ENCODE measurements around the gene REXO1.
"Not testable (repeated sequence)": the region's sequence is repeated elsewhere in the genome, so short reads cannot be mapped to it uniquely, and the experiment has no call there.

Gene REXO1

GRCh38 chr19:1813192-1814182, 34.8 kb downstream of the REXO1 start:
- DNase-seq = no peak

DNA sequence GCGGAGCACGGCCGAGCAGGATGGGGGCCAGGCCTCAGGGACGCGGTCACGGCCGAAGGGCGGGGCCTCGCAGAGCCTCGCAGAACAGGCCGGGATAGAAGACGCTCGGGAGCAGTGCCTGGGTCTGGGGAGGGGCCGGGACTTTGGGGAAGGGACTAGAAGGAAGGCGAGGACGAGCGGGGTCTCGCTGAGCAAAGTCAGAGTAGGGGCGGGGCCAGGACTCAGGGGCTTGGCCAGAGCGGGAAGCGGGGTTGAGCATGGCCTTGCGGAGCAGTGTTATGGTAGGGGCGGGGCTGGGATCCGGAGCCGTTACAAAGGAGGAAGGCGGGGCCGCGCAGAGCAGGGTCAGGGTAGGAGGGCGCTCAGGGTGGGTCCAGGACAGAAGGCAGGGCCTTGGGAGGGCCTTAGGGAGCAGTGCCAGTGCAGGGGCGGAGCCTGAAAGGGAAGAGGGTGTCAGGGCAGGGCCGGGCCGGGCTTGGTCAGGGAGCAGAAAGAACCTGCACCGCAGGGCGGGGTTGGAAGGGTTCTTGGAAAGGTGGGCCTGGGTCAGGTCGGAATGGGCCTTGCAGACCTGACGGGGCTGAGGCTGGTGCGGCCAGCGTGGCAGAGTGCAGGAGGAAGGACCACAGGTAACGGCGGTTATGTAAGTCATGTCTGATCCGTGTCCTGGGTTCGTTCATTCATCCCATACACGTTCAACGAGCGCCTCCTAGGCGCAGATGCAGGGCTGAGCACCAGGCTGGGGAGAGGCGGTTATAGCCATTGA, 35.7 kb downstream of the REXO1 start:
- peak; percentile 85 for DNase-seq

GRCh38 chr19:1811942-1812425, 36.3 kb downstream of the REXO1 start, which contains the start of gene ATP8B3:
Gene ATP8B3, minus strand, starts transcription at chr19:1812276. Its CDS starts 540 bp downstream, at chr19:1811736.
- no peak for DNase-seq

- peak; percentile 36 for DNase-seq
These were observed 36.8 kb downstream of the REXO1 start for GRCh38 chr19:1811472-1811894.

DNA sequence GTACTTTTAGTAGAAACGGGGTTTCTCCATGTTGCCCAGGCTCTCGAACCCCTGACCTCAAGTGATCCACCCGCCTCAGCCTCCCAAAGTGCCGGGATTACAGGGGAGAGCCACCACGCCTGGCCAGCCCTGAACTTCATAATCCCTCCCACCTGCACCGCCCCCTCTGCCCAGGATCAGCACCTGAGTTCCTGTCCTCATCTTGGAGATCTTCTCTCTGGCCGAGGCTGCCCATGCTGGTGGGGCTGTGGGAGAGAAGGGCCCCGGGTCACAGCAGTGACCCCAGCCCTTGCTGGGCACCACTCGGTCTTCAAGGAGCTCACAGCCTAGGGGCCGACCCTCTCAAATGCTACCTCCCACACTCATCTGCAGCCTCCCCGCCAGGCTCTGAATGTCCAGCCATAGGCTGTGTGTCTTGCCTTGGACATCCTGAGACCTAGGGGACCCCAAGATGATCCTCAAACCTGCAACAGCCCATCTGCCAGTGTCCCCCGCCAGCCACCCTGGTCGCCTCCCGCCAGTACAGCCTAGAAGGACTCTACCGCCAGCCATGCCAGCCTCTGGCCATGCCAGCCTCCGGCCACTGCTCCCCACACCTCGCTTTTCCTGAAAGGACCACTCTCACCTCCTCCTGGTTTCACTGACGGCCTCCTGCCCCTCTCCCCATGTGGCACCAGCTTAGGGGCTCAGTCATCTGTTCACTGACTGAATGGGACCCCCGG, 37.7 kb downstream of the REXO1 start:
- no peak for DNase-seq

DNA sequence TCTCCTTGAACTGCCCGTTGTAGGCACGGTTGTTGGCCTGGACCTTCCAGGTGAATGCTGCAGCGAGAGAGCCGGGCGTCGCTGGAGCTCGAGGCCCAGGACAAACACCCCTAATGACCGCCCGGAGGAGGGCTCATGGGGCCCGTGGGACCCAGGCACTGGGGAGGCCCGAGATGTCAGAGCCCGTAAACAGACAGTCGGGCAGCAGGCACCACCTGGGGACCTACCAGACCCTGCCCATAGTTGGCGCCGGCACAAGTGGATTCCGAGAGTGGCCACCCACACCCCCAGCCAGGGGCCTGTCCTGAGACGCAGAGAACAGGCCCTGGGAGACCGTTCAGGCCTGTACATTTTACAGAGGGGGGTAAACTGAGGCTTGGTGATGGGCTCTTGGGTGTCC, 38.6 kb downstream of the REXO1 start:
- no peak for DNase-seq

GRCh38 chr19:1808395-1808731, 39.9 kb downstream of the REXO1 start:
- no peak for DNase-seq

GRCh38 chr19:1807695-1808394, 40.4 kb downstream of the REXO1 start:
- no peak for DNase-seq

GRCh38 chr19:1807030-1807694, 41.1 kb downstream of the REXO1 start:
- no peak for DNase-seq

DNA sequence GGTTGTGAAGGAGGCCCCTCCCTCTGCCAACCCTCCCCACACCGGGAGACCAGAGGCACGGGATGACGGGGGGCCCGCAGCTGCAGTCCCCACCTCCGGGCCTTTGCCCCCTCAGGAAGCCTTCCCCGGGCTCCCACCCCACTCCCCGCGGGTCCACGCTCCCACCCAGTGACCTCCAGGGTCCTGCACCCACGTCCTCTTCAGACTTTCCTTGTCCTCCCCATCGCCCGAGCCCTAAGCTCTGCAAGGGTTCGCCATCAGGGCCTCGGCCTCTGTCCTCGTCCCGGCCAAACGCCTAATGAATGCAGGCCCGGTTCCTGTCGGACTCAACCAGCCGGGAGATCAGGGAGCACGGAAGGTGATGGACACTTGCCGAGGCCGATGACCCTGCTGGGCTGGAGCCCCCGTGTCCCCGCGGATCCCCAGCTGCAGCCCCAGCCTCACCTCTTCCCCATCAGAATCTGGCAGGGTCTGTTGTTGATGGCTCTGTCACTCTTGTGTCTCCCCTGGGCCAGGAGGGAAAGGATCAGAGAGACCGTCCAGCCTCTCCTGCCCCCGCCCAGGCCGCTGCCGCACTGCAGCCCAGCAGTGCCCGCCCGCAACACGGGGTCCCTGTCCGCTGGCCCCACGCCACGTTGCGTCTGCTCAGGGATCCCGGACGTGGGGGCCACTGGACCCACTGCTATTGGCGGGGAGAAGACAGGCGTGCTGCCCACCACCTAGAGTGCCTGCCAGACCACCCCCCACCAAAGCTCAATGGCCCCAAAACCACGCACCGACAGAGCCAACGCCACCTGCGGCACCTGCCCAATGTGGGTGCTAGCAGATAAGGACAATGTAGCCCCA, 41.9 kb downstream of the REXO1 start:
- no peak for DNase-seq

DNA sequence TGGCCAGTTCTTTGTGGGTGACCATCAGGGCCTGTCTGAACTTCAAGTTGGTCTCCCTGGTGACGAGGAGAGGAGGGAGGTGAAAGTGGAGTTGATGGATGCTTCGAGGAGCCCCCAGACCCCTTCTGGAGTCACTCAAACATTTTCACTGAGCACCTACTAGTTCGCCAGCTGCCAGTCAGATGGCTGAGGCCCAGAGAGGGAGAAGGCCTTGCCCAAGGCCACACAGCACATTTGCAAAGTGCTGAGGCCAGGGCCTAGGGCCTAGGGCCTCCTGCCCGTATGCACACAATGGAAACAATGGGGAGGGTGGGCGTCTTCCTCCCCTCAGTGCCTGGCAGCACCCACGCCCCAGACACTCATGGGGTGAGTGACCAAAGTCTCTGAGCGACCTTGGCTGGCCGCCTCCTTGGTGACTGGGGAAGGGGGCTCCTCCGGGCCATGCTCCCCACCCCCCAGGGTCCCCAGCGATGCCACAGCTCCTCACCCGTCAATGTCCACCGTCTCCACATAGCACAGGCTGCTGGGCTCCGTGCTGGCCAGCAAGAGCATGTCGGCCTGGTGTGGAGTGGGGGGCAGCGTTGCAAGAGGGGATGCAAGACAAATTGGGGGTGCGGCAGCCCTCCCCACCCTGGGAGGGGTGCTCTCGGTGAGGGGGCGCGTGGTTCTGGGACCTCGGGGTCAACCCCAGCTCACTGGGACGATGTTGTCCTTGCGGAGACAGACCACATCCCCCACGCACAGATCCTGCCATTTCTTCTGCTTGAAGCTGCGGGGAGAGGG, 42.7 kb downstream of the REXO1 start:
- no peak for DNase-seq

- DNase-seq = no peak
These were observed 43.4 kb downstream of the REXO1 start for GRCh38 chr19:1804858-1805257.

GRCh38 chr19:1799695-1800342, 48.5 kb downstream of the REXO1 start:
- DNase-seq = peak; percentile 25

DNA sequence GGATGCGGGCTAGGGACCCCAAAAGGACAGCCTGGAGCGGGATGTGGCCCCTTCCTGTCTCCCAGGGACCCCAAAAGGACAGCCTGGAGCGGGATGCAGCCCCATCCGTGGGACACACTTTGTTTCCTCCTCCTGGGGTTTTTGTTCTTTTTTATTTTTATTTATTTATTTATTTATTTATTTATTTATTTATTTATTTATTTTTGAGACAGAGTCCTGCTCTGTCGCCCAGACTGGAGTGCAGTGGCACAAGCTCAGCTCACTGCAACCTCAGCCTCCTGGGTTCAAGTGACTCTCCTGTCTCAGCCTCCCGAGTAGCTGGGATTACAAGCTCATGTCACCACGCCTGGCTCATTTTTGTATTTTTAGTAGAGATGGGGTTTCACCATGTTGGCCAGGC, 51.0 kb downstream of the REXO1 start:
- DNase-seq = not testable (repeated sequence)

- DNase-seq = no peak
These were observed 51.7 kb downstream of the REXO1 start for GRCh38 chr19:1796395-1797142.

DNA sequence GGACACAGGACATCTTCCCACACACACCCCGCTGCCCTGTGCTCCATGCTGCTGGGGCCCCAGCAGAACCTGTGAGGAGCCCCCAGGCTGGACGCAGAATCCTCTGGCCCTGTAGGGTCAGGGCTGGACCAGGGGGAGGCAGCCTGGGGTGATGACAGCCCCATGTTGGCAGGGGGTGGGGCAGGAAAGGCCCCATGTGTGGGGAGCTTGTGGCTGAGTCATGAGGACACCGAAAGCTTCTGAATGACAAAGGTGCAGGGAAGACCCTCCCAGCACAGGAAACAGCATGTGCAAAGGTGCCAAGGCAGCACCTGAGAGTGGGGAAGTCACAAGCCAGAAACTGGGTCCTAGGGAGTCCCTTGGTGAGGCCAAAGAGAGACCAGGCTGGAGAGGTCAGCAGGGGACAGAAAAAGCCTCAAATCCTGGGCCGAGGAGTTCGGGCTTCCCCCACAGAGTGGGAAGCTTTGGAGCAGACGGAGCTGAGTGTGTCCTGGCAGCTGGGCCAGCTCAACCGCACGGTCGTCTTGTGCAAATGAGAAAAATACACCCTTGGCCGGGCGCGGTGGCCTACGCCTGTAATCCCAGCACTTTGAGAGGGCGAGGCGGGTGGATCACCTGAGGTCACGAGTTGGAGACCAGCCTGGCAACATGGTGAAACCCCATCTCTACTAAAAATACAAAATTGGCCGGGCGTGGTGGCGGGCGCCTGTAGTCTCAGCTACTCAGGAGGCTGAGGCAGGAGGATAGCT, 53.7 kb downstream of the REXO1 start:
- DNase-seq = no peak

DNA sequence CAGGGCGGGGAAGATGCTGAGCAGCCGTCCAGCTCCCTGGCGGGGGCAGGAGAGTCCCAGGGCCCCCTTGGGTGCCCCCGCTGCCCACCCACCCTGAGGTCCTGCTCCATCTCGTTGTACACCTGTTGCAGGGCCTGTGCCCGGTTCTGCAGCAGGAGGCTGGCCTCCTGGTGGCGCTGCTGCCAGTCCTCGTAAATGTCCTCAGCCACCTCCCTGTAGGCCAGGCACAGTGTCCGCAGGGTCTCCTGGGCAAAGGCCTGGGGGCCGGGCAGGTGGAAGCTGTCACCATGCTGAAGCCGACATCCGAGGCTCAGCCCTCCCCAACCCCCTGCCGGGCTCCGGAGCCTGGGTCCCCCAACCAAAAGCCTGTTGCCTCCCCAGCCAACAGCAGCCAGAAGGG, 56.4 kb downstream of the REXO1 start:
- DNase-seq = no peak

Measured in NCI-H2029 (cell line).